ENCODE data around the gene SLC9A3. TPM values are rescaled to one million over a fixed set of nuclear protein-coding genes. Genes with fewer than 3 reads are reported as not detected.

The SLC9A3 gene
- total and polyA plus RNA-seq, 8 donors, result 2.7 to 142 (median 14.9) TPM

DNA sequence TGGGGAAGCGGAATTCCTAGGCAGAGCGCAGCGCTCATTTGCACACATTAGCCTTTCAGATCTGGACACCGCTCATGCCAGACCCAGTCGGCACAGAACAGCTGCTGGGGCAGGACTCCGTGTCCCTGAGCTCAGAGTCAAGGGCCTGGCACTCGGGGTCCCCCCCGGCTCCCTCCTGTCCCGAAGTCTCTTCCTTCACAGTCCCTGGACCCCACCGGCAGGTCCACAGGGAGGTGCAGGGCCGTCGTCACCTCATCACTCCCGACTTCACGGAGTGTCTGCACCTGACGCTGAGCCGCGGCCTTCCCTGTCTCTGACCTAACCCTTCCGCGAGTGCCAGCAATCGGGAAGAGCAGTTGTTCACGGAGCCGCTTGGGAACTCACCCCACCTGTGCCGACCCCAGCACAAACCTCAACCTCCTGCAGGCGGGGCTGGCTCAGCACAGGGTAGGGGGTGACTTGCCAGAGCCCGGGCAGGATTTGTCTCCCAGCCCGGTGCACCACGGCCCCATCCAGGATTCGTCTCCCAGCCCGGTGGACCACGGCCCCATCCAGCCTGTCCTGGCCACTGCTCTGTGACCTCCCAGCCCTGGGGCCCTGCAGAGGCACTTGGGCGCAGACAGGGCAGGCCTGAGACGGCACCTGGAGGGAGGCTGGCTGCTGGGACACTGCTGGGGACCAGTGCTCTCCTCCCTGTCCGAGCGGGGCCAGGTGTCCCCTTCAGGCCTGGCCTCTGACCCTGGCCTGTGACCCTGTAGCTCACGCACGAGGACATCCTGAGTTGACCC, 9.9 kb upstream of the SLC9A3 start:
- Histone ChIP-seq H3K4me1 (peaks cover 0 to 14% (median 8%) of the 10 kb centered on the region in 4 donors), H3K36me3 (no peaks in the 10 kb centered on the region), H3K9me3 (no peaks in the 10 kb centered on the region), H3K4me3 (no peak overlapping the region), H3K27me3 (peaks cover 3 to 95% (median 39%) of the 10 kb centered on the region in 3 donors), H3K27ac (no peak overlapping the region)
- DNase-seq, result no peak
- TF ChIP-seq, protein P1, sequence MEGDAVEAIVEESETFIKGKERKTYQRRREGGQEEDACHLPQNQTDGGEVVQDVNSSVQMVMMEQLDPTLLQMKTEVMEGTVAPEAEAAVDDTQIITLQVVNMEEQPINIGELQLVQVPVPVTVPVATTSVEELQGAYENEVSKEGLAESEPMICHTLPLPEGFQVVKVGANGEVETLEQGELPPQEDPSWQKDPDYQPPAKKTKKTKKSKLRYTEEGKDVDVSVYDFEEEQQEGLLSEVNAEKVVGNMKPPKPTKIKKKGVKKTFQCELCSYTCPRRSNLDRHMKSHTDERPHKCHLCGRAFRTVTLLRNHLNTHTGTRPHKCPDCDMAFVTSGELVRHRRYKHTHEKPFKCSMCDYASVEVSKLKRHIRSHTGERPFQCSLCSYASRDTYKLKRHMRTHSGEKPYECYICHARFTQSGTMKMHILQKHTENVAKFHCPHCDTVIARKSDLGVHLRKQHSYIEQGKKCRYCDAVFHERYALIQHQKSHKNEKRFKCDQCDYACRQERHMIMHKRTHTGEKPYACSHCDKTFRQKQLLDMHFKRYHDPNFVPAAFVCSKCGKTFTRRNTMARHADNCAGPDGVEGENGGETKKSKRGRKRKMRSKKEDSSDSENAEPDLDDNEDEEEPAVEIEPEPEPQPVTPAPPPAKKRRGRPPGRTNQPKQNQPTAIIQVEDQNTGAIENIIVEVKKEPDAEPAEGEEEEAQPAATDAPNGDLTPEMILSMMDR (IDR thresholded peaks at IDR 0.05), result no peak
- TF ChIP-seq POLR2AphosphoS5 (IDR thresholded peaks at IDR 0.05) (no peak), EP300 (IDR thresholded peaks at IDR 0.05) (no peak), POLR2A (IDR thresholded peaks at IDR 0.05) (no peak)
- WGBS, 5 donors, result 83 to 90% (median 89%) methylated on average over 19 to 36 of the region's 36 CpGs
- intact Hi-C loops (cut with DNase I; ENCODE audit: low total_unique reads), result no loop called here

DNA sequence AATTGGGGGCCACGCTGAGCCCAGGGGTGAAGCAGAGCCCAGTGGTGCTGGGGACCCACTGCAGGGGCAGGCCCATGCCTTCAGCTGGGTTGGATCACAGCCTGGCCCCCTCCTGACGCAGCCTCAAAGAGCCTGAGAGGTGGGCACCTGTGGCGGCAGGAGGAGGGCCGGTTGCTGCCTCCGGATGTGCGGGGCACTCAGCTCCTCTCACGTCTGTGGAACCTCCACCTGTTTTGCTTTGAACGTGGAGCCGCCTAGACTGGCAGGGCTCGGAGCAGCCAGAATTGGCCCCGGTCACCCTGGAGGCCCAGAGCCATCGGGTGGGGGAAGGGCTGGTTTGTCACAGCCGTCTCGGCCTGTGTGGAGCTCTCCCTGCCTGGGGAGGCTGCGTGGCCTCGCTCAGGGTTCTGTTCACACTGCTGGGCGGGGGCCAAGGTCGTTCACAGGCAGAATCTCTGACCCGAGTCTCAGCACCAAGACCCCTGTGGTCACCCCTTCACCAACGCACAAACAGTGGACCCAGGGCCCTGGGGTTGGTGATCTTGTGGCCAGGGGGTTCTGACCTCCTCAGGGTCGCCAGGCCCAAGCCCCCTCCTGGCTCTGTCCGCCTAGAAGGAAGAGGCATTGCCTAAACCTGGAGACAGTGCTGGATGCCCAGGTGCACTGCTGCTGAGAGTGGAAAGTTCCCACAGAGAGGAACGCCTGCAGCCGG, 9.2 kb upstream of the SLC9A3 start:
- Histone ChIP-seq H3K27ac (no peak overlapping the region), H3K36me3 (no peaks in the 10 kb centered on the region), H3K27me3 (peaks cover 6 to 95% (median 41%) of the 10 kb centered on the region in 3 donors), H3K4me3 (no peak overlapping the region), H3K4me1 (peaks cover 0 to 21% (median 12%) of the 10 kb centered on the region in 4 donors), H3K9me3 (no peaks in the 10 kb centered on the region)
- 54 to 72% (median 66%) methylated on average over 13 to 24 of the region's 24 CpGs for WGBS, 5 donors
- no peak for DNase-seq
- TF ChIP-seq POLR2AphosphoS5 (IDR thresholded peaks at IDR 0.05) (no peak), EP300 (IDR thresholded peaks at IDR 0.05) (no peak), POLR2A (IDR thresholded peaks at IDR 0.05) (no peak)
- TF ChIP-seq, protein P1 (IDR thresholded peaks at IDR 0.05), result no peak
- intact Hi-C loops (cut with DNase I; ENCODE audit: low total_unique reads), result no loop called here

DNA sequence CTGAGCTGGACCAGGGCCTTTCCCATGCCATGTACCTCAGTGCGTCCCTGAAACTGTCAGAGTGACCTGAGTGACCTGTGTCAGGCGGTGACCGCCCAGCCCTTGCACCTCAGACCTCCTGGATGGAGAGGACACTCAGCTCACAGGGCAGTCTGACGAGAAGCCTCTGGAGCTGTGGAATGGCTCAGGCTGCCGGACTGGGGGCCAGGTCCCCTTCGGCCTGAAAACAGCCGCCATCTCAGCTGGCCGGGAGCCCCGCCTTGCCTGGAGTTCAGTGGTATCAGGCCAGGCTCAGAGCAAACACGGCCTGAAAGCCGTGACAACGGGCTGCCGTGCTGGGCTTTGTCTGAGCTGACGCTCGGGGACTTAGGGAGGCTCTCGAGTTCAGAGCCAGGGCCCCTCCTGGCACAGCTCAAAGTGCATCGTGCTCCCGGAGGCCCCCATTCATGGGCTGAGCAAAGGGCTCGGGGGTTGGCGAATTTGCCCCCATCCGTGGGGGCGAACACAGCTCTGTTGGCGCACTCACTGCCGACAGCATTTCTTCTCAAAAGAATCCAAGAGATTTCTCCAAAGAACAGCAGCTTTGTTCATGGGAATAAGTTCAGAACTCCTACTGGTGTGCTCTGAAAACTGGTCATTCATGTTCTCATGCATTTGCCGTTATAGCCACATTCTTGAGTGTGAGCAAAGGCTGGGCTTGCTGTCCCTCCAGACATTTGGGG, 8.4 kb upstream of the SLC9A3 start:
- intact Hi-C loops (cut with DNase I; ENCODE audit: low total_unique reads), result no loop called here
- Histone ChIP-seq H3K27ac (no peak overlapping the region), H3K36me3 (no peaks in the 10 kb centered on the region), H3K9me3 (no peaks in the 10 kb centered on the region), H3K27me3 (peaks cover 10 to 95% (median 47%) of the 10 kb centered on the region in 3 donors), H3K4me3 (no peak overlapping the region), H3K4me1 (peaks cover 0 to 27% (median 17%) of the 10 kb centered on the region in 4 donors)
- peak in 1 of 2 donors; percentile 64 for DNase-seq
- 29 to 47% (median 42%) methylated on average over 25 of the region's 25 CpGs for WGBS, 5 donors
- TF ChIP-seq EP300 (IDR thresholded peaks at IDR 0.05), result no peak
- TF ChIP-seq POLR2AphosphoS5 (IDR thresholded peaks at IDR 0.05), result no peak
- TF ChIP-seq, protein P1 (IDR thresholded peaks at IDR 0.05), result no peak
- no peak for TF ChIP-seq POLR2A (IDR thresholded peaks at IDR 0.05)

DNA sequence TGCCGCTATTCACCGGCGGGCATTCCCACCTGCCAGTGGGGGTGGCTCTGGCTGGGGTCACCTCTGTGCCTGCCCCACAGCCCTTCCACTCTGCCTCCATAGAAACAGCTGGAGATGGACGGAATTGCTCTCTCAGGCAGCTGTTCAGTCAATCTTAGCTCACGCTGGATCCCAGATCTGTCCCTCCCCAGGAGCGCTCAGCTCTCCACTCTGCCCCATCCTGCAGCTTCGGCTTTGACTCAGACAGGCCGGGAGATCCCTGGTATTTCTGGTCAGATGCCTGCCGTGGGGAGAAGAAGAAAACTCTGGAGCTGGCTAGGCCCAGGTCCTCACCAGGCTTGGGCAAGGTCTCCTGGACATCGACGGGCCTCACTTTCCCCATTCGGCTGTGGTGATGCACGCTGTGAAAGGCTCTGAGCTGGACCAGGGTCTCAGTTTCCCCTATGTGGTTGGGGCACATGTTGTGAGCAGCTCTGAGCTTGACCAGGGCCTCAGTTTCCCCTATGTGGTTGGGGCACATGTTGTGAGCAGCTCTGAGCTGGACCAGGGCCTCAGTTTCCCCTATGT, 7.6 kb upstream of the SLC9A3 start:
- TF ChIP-seq EP300 (IDR thresholded peaks at IDR 0.05), result no peak
- no peak for TF ChIP-seq POLR2AphosphoS5 (IDR thresholded peaks at IDR 0.05)
- no peak for TF ChIP-seq POLR2A (IDR thresholded peaks at IDR 0.05)
- TF ChIP-seq, protein P1 (IDR thresholded peaks at IDR 0.05), result no peak
- 86 to 94% (median 92%) methylated on average over 9 to 13 of the region's 13 CpGs for WGBS, 5 donors
- Histone ChIP-seq H3K9me3 (no peaks in the 10 kb centered on the region), H3K4me1 (peaks cover 0 to 27% (median 17%) of the 10 kb centered on the region in 4 donors), H3K4me3 (no peak overlapping the region), H3K27ac (no peak overlapping the region), H3K27me3 (peaks cover 12 to 96% (median 56%) of the 10 kb centered on the region in 3 donors), H3K36me3 (no peaks in the 10 kb centered on the region)
- DNase-seq, result no peak
- intact Hi-C loops (cut with DNase I; ENCODE audit: low total_unique reads), result no loop called here
